Measurements from ENCODE around the gene TBCK. TPM values are rescaled to one million over a fixed set of nuclear protein-coding genes. Genes with fewer than 3 reads are reported as not detected.

Gene TBCK
- total RNA-seq, 1 experiment from 2014 or later: 29.5 TPM

- in situ Hi-C loops (cut with HindIII; ENCODE audit: low sequenced_read_pairs): no loop called here
Observed at GRCh38 chr4:106083065-106083464, 232.9 kb downstream of the TBCK start.

GRCh38 chr4:106080376-106080775 is 235.6 kb downstream of the TBCK start:
- in situ Hi-C loops (cut with HindIII; ENCODE audit: low sequenced_read_pairs): no loop called here
- DNase-seq (ENCODE audit: low spot score): no peak

More at GRCh38 chr4:106083065-106083464, 232.9 kb downstream of the TBCK start:
- DNase-seq (ENCODE audit: low spot score): no peak

- DNase-seq (ENCODE audit: low spot score): no peak
- in situ Hi-C loops (cut with HindIII; ENCODE audit: low sequenced_read_pairs): no loop called here
Observed at GRCh38 chr4:106079616-106080015, 236.4 kb downstream of the TBCK start.

- DNase-seq (ENCODE audit: low spot score): no peak
- in situ Hi-C loops (cut with HindIII; ENCODE audit: low sequenced_read_pairs): no loop called here
Observed at GRCh38 chr4:106065018-106065417, 251.0 kb downstream of the TBCK start.

GRCh38 chr4:106063009-106063408 is 253.0 kb downstream of the TBCK start:
- in situ Hi-C loops (cut with HindIII; ENCODE audit: low sequenced_read_pairs): no loop called here
- no peak for DNase-seq (ENCODE audit: low spot score)

- no peak for DNase-seq (ENCODE audit: low spot score)
Observed at GRCh38 chr4:106062452-106062875, 253.5 kb downstream of the TBCK start.

GRCh38 chr4:106058921-106059320 is 257.1 kb downstream of the TBCK start:
- in situ Hi-C loops (cut with HindIII; ENCODE audit: low sequenced_read_pairs): no loop called here

More at GRCh38 chr4:106062452-106062875, 253.5 kb downstream of the TBCK start:
- in situ Hi-C loops (cut with HindIII; ENCODE audit: low sequenced_read_pairs): no loop called here

GRCh38 chr4:106056914-106057313 is 259.1 kb downstream of the TBCK start:
- in situ Hi-C loops (cut with HindIII; ENCODE audit: low sequenced_read_pairs): no loop called here
- no peak for DNase-seq (ENCODE audit: low spot score)

More at GRCh38 chr4:106058921-106059320, 257.1 kb downstream of the TBCK start:
- no peak for DNase-seq (ENCODE audit: low spot score)

- in situ Hi-C loops (cut with HindIII; ENCODE audit: low sequenced_read_pairs): no loop called here
- DNase-seq (ENCODE audit: low spot score): no peak
Observed at GRCh38 chr4:106051514-106051913, 264.5 kb downstream of the TBCK start.

- in situ Hi-C loops (cut with HindIII; ENCODE audit: low sequenced_read_pairs): no loop called here
Observed at GRCh38 chr4:106049490-106049889, 266.5 kb downstream of the TBCK start.

GRCh38 chr4:106048250-106048971 is 267.6 kb downstream of the TBCK start:
- in situ Hi-C loops (cut with HindIII; ENCODE audit: low sequenced_read_pairs): no loop called here
- no peak for DNase-seq (ENCODE audit: low spot score)

More at GRCh38 chr4:106049490-106049889, 266.5 kb downstream of the TBCK start:
- DNase-seq (ENCODE audit: low spot score): no peak

GRCh38 chr4:106046083-106046482 is 269.9 kb downstream of the TBCK start:
- in situ Hi-C loops (cut with HindIII; ENCODE audit: low sequenced_read_pairs): no loop called here
- DNase-seq (ENCODE audit: low spot score): no peak

GRCh38 chr4:106041294-106042002 is 274.6 kb downstream of the TBCK start:
- DNase-seq (ENCODE audit: low spot score): no peak
- in situ Hi-C loops (cut with HindIII; ENCODE audit: low sequenced_read_pairs): no loop called here

GRCh38 chr4:106039796-106040195 is 276.2 kb downstream of the TBCK start:
- in situ Hi-C loops (cut with HindIII; ENCODE audit: low sequenced_read_pairs): no loop called here

GRCh38 chr4:106038908-106039307 is 277.1 kb downstream of the TBCK start:
- in situ Hi-C loops (cut with HindIII; ENCODE audit: low sequenced_read_pairs): no loop called here
- no peak for DNase-seq (ENCODE audit: low spot score)

More at GRCh38 chr4:106039796-106040195, 276.2 kb downstream of the TBCK start:
- DNase-seq (ENCODE audit: low spot score): no peak

- no peak for DNase-seq (ENCODE audit: low spot score)
- in situ Hi-C loops (cut with HindIII; ENCODE audit: low sequenced_read_pairs): no loop called here
Observed at GRCh38 chr4:106038012-106038411, 278.0 kb downstream of the TBCK start.

GRCh38 chr4:106036848-106037247 is 279.2 kb downstream of the TBCK start:
- in situ Hi-C loops (cut with HindIII; ENCODE audit: low sequenced_read_pairs): no loop called here
- DNase-seq (ENCODE audit: low spot score): no peak

- no peak for DNase-seq (ENCODE audit: low spot score)
- in situ Hi-C loops (cut with HindIII; ENCODE audit: low sequenced_read_pairs): no loop called here
Observed at GRCh38 chr4:106036334-106036733, 279.7 kb downstream of the TBCK start.

- in situ Hi-C loops (cut with HindIII; ENCODE audit: low sequenced_read_pairs): no loop called here
- no peak for DNase-seq (ENCODE audit: low spot score)
Observed at GRCh38 chr4:106035204-106035603, 280.8 kb downstream of the TBCK start.

GRCh38 chr4:106034751-106035150 is 281.3 kb downstream of the TBCK start:
- DNase-seq (ENCODE audit: low spot score): no peak
- in situ Hi-C loops (cut with HindIII; ENCODE audit: low sequenced_read_pairs): no loop called here
